Pericardium fibroblast (primary cell): Measurements from ENCODE around the gene CAMKV. TPM values are rescaled to one million over a fixed set of nuclear protein-coding genes. Genes with fewer than 3 reads are reported as not detected.

Experiments
- total RNA-seq: library from RNA; depleted of rRNA; stranded (reverse); fragments of >200 nt; gene quantifications from 2 replicates; pipeline ENCODE4 v1.2.3, GENCODE V29; 2015

The CAMKV gene
- total RNA-seq: not detected in 2 replicates

GRCh38 chr3:49869525-49870126 is at the start of gene CAMKV:
Gene CAMKV, minus strand, starts transcription at chr3:49869906. Its CDS starts 7,518 bp downstream, at chr3:49862388.

GRCh38 chr3:49903451-49904424 is 34.0 kb upstream of the CAMKV start, which contains the start of gene MST1R:
Gene MST1R, minus strand, starts transcription at chr3:49903873. Its CDS starts 264 bp downstream, at chr3:49903609.

GRCh38 chr3:49856181-49857005 is 13.3 kb downstream of the CAMKV start, which contains the start of gene TRAIP:
Gene TRAIP, minus strand, starts transcription at chr3:49856564. Its CDS starts 111 bp downstream, at chr3:49856453.

GRCh38 chr3:49813497-49814174 is 56.1 kb downstream of the CAMKV start, which contains the start of gene UBA7:
Gene UBA7, minus strand, starts transcription at chr3:49813953. Its CDS starts 166 bp downstream, at chr3:49813787.

Other genes starting within 250 kb of the CAMKV start
- 67.1 and 89.7 TPM in 2 replicates for gene APEH, start 195.6 kb downstream of the CAMKV start, total RNA-seq
- gene MST1, start 180.4 kb downstream of the CAMKV start, total RNA-seq: 9.8 and 10.6 TPM in 2 replicates
- 23.7 and 31.4 TPM in 2 replicates for gene RNF123, start 180.3 kb downstream of the CAMKV start, total RNA-seq
- 1.9 TPM in 1 of 2 replicates, not detected in the other for gene AMIGO3, start 150.2 kb downstream of the CAMKV start, total RNA-seq
- gene GMPPB, start 146.0 kb downstream of the CAMKV start, total RNA-seq: 17.7 and 35.0 TPM in 2 replicates
- 27.1 and 28.2 TPM in 2 replicates for gene IP6K1, start 83.4 kb downstream of the CAMKV start, total RNA-seq
- 0.12 TPM in 1 of 2 replicates, not detected in the other for gene CDHR4, start 70.0 kb downstream of the CAMKV start, total RNA-seq
- gene INKA1, start 66.6 kb downstream of the CAMKV start, total RNA-seq: 3.4 and 11.9 TPM in 2 replicates
- 31.2 and 52.0 TPM in 2 replicates for gene UBA7, start 56.0 kb downstream of the CAMKV start, total RNA-seq
- 1.2 and 1.5 TPM in 2 replicates for gene TRAIP, start 13.3 kb downstream of the CAMKV start, total RNA-seq
- 0.68 and 2.0 TPM in 2 replicates for gene MST1R, start 34.0 kb upstream of the CAMKV start, total RNA-seq
- 8.9 and 11.3 TPM in 2 replicates for gene MON1A, start 59.9 kb upstream of the CAMKV start, total RNA-seq
- gene RBM6, start 70.2 kb upstream of the CAMKV start, total RNA-seq: 32.2 and 34.6 TPM in 2 replicates
- gene RBM5, start 219.0 kb upstream of the CAMKV start, total RNA-seq: 67.0 and 69.3 TPM in 2 replicates